Thyroid gland (tissue), 4 donors: ENCODE results near the gene TIMM10. TPM values are rescaled to one million over a fixed set of nuclear protein-coding genes. Genes with fewer than 3 reads are reported as not detected.

ENCODE experiments used
- DNase-seq, 2 donors: peaks; one replicate each; pipeline ENCODE4 v3.0.0-alpha.2; 2019
- H3K27ac ChIP-seq, 3 donors: fragments of 200-600 bp; sonication (generic); 1 replicate in 2 of 3; 2 replicates in 1 of 3; pipeline ENCODE4 v1.5.1; 2016 to 2019; ENCODE audit warnings: mild to moderate bottlenecking in 1 of 3, moderate library complexity in 1 of 3
- H3K27me3 ChIP-seq: fragments of 200-600 bp; sonication (generic); one replicate; pipeline ENCODE4 v1.5.1; 2019
- H3K36me3 ChIP-seq, 2 donors: fragments of 200-600 bp; sonication (generic); one replicate each; pipeline ENCODE4 v1.5.1; 2016 to 2019
- H3K4me1 ChIP-seq, 2 donors: fragments of 200-600 bp; sonication (generic); one replicate each; pipeline ENCODE4 v1.5.1; 2017 to 2019
- H3K4me3 ChIP-seq, 3 donors: fragments of 200-600 bp; sonication (generic); replicated peaks in 1 of 3; 1 replicate in 2 of 3; 2 replicates in 1 of 3; pipeline ENCODE4 v1.5.1; 2016; ENCODE audit warnings: mild to moderate bottlenecking in 1 of 3
- H3K9me3 ChIP-seq: fragments of 200-600 bp; sonication (generic); one replicate; pipeline ENCODE4 v1.5.1; 2017
- CTCF ChIP-seq, 6 experiments: fragments of 200-600 bp in 3 of 6; fragments of 450-650 bp in 3 of 6; sonication (generic) in 3 of 6; IDR thresholded peaks; one replicate each; pipeline ENCODE4 v1.5.1; 2016 to 2019; ENCODE audit warnings: antibody characterized with exemption in 6 of 6, mild to moderate bottlenecking in 2 of 6, inconsistent platforms in 1 of 6, moderate library complexity in 1 of 6
- POLR2A ChIP-seq, 2 donors: fragments of 450-650 bp; IDR thresholded peaks; one replicate each; pipeline ENCODE4 v1.6.1; 2017; ENCODE audit warnings: antibody characterized with exemption in 2 of 2, mild to moderate bottlenecking in 2 of 2, moderate library complexity in 1 of 2
- WGBS, 2 donors: methylation state at CpG; one replicate each; pipeline ENCODE4 v1.1.5; 2017; 5-methylcytosine and 5-hydroxymethylcytosine counted together
- intact Hi-C: fragments of 100-400 bp; cut with DNase I; formaldehyde crosslinking; loops from one replicate; pipeline ENCODE4 v1.15.1; 2023
- total RNA-seq, 4 donors: library from RNA; depleted of rRNA; stranded (reverse); fragments of >200 nt; gene quantifications; one replicate each; pipeline ENCODE4 v1.2.3, GENCODE V29; 2016

TIMM10 gene
- total RNA-seq, 4 donors from 2014 or later, result 29.8 to 43.7 (median 37.4) TPM

DNA sequence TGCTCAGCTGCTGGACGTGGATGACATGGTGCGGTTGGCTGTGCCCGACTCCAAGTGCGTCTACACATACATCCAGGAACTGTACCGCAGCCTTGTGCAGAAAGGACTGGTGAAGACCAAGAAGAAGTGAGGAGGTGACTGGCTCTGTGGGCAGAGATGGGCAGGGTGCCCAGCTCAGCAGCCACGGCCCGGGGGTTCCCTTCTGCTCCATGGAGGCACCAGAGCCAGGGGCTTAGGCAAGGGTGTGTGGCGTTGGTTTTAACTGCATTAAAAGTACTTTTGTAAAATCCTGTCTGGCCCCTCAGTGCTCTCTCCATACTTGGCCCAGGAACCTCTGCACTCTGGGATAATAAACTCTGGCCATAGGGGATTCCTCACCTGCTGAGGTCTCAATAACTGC, 19.4 kb upstream of the TIMM10 start:
- Histone ChIP-seq H3K27me3 (no peaks in the 10 kb centered on the region), H3K9me3 (no peaks in the 10 kb centered on the region), H3K36me3 (peaks cover 44 to 48% of the 10 kb centered on the region in 2 donors), H3K4me1 (no peaks in the 10 kb centered on the region), H3K27ac (no peak overlapping the region), H3K4me3 (no peak overlapping the region)
- DNase-seq, result no peak
- intact Hi-C loops, result no loop called here
- TF ChIP-seq CTCF (IDR thresholded peaks at IDR 0.05) (no peak), POLR2A (IDR thresholded peaks at IDR 0.05) (no peak)
- 86 to 94% methylated on average over 7 to 8 of the region's 8 CpGs for whole genome bisulfite sequencing, 2 donors

DNA sequence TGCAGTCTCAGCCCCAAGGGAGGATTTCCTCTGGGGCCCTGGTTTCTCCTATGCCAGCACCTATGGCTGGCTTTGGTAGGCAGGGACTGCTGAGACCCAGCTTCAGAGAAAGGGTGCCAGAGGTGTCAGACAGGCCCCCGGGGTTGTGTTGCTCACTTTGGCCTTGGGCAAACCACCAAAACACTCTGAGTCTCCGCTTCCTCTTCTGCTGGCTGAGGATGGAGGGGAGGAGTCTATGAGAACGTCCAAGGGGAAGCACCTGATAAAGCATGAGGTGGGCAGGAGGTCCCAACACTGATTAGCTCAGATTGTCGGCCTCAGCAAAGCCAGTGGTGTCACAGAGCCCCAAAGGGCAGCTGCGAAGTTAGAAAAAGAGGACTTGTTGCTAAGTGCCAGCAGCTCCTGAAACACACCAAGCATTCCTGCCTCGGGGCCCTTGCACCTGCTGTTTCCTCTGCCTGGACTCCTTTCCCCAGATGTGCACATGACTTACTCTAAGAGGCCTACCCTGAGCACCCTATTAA, 17.4 kb upstream of the TIMM10 start:
- 55 to 78% methylated on average over 6 of the region's 6 CpGs for WGBS, 2 donors
- intact Hi-C loops, result no loop called here
- no peaks in the 10 kb centered on the region for H3K4me1 ChIP-seq
- TF ChIP-seq POLR2A (IDR thresholded peaks at IDR 0.05) (no peak), CTCF (IDR thresholded peaks at IDR 0.05) (no peak)
- no peak overlapping the region for H3K4me3 ChIP-seq
- H3K9me3 ChIP-seq, result no peaks in the 10 kb centered on the region
- DNase-seq, result no peak
- no peaks in the 10 kb centered on the region for H3K27me3 ChIP-seq
- H3K36me3 ChIP-seq, result peaks cover 29 to 32% of the 10 kb centered on the region in 2 donors
- no peak overlapping the region for H3K27ac ChIP-seq

DNA sequence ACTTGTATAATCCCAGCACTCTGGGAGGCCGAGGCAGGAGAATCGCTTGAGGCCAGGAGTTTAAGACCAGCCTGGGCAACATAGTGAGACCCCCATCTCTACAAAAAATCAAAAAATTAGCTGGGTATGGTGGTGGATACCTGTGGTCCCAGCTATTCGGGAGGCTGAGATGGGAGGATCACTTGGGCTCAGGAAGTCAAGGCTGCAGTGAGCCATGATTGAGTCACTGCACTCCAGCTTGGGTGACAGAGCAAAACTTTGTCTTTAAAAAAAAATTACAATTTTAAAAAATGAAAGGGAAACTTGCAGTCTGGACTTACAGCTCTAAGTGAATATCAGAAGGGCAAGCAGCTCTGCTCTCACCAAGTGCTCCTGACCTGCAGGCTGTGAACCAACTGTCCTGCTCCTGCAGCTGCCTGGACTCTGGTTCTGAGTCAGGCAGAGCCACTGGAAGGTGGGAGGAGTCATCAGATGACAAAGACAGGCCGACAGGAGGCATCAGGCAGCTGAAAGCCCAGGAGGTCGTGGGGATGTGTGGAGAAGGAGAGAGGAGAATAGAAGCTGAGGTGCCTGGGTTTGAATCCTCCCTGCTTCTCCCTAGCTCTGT, 16.4 kb upstream of the TIMM10 start:
- no peak overlapping the region for H3K27ac ChIP-seq
- H3K27me3 ChIP-seq, result no peaks in the 10 kb centered on the region
- no peak for DNase-seq
- intact Hi-C loops, result no loop called here
- no peaks in the 10 kb centered on the region for H3K4me1 ChIP-seq
- WGBS, 2 donors, result 67 to 70% methylated on average over 5 of the region's 5 CpGs
- no peak for TF ChIP-seq CTCF (IDR thresholded peaks at IDR 0.05)
- no peak for TF ChIP-seq POLR2A (IDR thresholded peaks at IDR 0.05)
- H3K36me3 ChIP-seq, result peaks cover 22 to 23% of the 10 kb centered on the region in 2 donors
- H3K9me3 ChIP-seq, result no peaks in the 10 kb centered on the region
- no peak overlapping the region for H3K4me3 ChIP-seq

- intact Hi-C loops, result no loop called here
- Histone ChIP-seq H3K27ac (no peak overlapping the region), H3K36me3 (peaks cover 18 to 19% of the 10 kb centered on the region in 2 donors), H3K4me3 (no peak overlapping the region), H3K27me3 (no peaks in the 10 kb centered on the region), H3K4me1 (no peaks in the 10 kb centered on the region), H3K9me3 (no peaks in the 10 kb centered on the region)
- no peak for DNase-seq
- WGBS, 2 donors, result 97 to 98% methylated on average over 6 to 7 of the region's 7 CpGs
- TF ChIP-seq POLR2A (IDR thresholded peaks at IDR 0.05) (no peak), CTCF (IDR thresholded peaks at IDR 0.05) (no peak)
Observed at GRCh38 chr11:57546451-57546850, 15.9 kb upstream of the TIMM10 start.

- Histone ChIP-seq H3K9me3 (no peaks in the 10 kb centered on the region), H3K36me3 (peaks cover 12 to 15% of the 10 kb centered on the region in 2 donors), H3K27me3 (no peaks in the 10 kb centered on the region), H3K4me3 (no peak overlapping the region), H3K4me1 (no peaks in the 10 kb centered on the region), H3K27ac (no peak overlapping the region)
- TF ChIP-seq POLR2A (IDR thresholded peaks at IDR 0.05) (no peak), CTCF (IDR thresholded peaks at IDR 0.05) (no peak)
- DNase-seq, result no peak
- 94% methylated on average over 12 of the region's 13 CpGs; no CpG with 5 or more reads in 1 of the 2 donors for WGBS, 2 donors
- intact Hi-C loops, result no loop called here
Observed at GRCh38 chr11:57545883-57546282, 15.3 kb upstream of the TIMM10 start.
